NCI-H748 treated with DMSO at 0.1 percent for 48 hours (cell line): ENCODE results near the gene TMEM121B.

Source experiments
- DNase-seq: peaks from one replicate; lab custom pipeline; 2025; lab: John Stamatoyannopoulos, UW

Gene TMEM121B

DNA sequence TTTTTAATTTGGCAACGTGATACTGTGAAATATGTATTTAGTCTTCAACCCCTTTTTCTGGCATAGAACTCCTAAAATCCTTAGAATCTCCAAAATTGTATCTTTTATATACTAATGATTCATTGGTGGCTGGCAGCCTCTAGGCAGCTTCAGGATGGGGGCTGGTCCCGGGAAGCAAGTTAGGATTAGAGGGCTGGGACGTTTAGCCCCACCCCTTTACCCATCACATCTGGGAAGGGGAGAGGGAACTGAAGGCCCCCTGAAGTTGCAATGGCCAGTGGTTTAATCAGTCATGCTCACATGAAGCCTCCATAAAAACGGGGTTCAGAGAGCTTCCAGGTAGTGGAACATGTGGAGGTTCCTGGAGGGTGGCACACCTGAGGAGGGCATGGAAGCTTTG, 29.3 kb downstream of the TMEM121B start:
- DNase-seq = no peak

DNA sequence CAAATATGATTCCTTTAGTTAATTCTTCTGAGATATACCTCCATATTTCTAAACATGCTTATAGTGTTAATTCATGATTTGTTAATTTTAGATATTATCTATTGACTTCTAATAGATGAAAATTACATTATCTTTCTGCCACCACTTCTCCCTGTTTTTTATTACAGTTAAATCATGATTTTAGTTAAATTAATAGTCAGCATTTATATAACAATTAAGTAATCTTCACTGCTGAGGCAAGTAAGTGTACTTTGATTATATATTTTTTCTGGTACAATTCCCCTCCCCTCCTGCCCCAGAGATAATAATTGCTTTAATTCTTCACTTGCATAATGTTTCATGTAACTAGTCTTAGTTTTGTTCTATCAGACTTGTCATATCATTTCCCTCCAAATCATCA, 30.6 kb downstream of the TMEM121B start:
- DNase-seq = no peak

DNA sequence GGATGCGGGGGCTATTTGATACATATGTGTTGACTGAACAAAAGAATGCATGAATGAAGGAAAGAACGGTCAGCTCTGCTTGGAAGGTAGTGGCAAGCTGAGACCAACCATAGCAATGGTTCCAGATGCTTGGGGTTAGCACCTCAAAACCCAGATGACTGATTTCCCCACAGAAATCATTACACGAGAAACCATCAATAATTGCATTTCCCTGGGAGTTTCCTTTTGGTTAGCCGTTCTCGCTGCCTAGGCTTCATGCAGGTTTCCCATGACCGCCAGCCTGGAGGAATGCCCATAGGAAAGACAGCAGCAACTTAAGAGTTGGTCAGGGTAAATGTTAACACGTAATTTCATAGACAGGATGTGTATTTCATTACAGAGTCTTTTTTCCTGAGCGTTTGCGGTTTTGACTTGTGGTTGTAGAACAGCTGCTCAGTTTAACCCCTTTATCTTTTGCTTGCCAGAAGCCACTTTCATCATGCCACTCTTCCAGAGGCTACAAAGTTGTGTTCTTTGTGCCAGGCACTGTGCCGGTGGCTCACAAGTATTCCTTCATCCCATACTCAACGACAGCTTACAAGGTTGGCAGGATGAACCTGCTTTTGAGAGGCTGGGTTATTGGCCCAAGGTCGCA, 33.5 kb downstream of the TMEM121B start:
- no peak for DNase-seq

DNA sequence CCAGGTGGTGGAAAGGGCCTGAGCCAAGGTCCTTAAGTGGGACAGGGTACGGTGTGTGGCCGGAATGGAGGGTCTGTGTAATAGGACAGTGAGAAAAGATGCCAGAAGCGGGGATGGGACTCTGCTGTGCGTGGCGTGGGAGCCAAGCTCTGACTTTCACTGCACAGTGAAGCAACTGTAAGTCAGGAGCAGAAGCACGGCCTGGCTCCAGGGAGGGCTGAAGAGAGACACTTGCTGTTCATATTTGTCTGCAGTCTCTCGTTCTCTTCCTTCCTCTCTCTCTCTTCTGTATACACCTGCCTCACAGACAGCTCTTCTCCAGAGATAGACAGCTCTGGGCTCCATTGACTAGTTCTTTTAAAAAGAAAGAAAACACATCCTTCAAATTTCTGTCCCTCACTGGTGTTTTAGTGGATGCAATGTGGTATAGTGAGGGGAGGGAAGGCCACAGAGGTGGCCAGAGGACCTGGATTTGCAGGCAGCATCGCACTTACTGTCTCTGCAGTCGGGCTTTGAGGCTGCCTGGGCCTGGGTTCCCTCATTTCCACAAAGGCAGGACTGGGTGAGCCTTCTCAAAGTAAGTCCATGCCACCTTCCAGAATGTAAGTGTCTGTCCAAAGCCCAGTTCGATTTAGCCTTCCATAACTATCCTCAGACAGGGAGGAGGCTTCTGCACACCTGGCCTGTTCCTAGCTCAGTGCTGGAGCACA, 34.2 kb downstream of the TMEM121B start:
- no peak for DNase-seq

DNA sequence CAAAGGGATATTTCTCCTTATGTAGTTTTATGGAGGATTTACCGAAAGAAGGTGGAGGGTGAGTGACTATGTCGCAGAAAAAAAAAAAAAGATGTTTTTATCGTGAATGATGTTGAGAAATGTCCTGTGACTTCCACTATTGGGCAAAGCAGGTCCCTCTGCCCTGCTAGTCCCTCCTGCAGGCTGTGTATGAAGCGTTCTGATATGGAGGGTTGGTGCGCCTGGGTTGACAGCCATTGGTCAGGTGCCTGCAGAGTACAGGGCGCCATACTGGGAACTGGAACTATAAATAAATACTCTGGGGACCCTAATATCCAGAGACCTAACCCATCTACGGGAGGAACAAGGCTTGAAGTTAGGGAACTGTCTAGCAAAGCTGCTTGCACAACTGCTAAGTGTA, 34.9 kb downstream of the TMEM121B start:
- DNase-seq = no peak

DNA sequence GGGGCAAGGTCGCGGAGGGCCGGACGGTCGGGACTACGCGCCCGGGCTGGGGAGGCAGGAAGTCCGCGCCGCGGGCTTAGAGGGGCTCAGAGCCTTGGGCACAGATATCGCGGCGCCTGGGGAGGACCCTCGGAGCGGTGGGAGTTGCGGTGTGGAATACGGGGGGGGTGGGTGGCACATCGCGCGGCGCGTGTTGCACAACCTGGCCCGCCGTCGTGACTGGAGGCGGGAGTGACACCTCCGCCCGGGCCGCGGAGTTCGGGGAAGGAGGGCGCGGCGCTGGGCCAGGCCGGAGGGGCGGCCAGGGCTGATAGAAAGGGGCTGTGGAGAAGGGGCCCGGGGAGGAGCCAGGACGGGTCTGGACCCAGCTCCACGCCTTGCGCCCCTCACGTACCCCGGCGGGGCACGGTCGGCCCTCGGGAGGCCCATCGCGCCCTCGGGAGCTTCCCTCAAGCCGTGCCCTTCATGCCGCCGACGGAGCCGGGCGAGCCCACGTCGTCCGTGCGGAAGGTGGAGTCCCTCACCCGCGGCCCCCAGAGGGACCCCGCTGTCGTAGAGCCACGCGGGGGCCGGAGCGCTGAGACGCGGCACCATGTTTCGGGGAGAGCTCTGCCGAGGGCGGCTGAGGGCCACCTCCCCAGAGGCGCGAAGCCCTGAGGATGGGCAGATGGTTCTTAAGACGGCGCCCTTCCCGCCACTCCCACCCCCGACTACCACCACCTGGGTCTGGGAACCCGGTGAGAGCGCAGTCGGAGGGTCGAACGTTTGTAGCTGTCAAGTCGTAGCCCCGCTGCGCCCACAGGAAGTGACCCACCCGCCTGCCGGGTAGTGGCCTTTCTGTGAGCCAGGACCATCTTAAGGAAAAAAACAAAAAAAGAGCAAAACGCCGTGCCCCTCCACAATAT, 35.6 kb downstream of the TMEM121B start:
- no peak for DNase-seq

DNA sequence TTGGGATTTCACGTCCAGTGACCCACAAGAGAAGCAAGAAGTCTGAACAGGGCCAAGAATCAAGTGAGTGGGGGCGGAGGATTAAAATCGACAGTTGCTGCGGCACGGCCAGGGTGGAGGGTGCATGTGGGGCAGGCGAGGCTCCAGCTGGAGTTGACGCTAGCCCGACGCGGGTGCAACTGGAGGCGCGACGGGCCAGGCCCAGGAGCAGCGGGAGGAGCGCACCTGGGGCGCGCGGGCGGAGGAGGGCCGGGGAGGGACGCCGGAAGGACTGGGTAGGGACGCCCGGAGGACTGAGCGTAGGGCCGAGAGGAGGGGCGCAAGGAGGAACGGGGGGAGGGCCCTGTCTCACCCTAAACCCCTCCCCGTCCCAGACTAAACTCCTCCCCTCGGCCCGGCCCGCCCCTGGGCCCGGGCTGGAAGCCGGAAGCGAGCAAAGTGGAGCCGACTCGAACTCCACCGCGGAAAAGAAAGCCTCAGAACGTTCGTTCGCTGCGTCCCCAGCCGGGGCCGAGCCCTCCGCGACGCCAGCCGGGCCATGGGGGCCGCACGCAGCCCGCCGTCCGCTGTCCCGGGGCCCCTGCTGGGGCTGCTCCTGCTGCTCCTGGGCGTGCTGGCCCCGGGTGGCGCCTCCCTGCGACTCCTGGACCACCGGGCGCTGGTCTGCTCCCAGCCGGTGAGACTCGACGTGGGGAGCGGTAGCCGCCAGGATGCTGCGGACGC, 36.4 kb downstream of the TMEM121B start, which contains the start of gene IL17RA:
TSS of gene IL17RA (plus strand) at position 447 of the 723 bp plus-strand sequence. CDS start at position 539, 92 bp downstream.
- DNase-seq = peak; percentile 47

DNA sequence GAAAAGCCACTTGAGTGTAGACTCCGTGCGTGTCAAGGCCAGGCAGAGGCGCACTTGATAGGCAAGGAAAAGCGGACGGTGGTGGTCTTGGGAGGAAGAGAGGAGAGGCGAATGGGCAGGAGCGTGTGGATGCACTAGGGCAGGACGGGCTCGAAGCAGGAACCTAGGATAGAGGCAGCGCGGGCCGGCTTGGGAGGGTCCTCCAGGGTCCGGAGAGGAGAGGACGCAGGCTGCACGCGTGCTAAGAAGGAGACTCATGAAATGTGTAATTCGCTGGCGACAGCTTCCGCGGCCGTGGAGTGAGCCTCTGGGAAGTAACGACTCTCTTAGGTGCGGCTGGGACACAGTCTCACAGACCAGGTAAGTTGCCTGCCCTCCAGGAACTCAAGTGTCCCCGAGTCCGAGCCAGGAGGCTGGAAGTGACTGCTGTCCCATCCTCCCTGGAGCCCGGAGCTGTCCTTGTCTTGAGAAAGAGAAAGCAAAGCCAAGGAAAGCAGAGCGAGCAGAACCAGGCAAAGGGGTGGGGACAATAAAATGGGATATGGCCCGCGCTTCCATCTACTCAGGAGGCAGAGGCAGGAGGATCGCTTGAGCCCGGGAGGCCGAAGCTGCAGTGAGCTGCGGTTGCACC, 37.2 kb downstream of the TMEM121B start:
- DNase-seq = no peak

DNA sequence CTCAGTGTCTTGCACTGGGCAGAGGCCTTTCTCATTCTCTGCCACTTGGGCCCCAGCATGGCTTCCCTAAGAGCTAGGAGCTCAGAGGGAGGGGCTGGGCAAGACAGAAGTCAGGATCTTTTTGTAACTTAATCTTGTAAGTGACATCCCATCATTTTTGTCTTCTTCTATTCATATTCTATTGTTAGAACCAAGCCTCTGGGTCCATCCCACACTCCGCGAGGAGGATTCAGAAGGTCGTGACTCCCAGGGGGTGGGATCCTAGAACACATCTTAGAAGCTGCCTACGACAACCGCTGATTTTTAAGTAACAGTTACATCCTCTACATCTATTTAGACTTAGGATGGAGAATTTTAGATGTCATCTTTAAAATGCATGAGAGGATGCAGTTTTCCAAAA, 37.9 kb downstream of the TMEM121B start:
- DNase-seq = no peak

DNA sequence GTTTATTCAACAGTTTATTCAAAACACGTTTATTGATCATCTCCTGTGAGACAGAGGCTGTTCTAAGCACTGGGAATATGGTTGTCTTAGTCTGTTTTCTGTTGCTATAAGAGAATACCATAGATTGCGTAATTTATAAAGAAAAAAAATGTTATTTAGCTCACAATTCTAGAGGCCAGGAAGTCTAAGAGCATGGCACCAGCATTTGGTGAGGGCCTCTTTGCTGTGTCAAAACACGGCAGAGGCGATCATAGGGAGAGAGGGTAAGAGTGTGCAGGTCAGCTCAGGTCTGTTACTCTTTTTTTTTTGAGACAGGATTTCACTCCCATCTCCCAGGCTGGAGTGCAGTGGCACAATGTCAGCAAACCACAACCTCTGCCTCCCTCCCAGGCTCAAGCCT, 41.6 kb downstream of the TMEM121B start:
- DNase-seq = no peak

DNA sequence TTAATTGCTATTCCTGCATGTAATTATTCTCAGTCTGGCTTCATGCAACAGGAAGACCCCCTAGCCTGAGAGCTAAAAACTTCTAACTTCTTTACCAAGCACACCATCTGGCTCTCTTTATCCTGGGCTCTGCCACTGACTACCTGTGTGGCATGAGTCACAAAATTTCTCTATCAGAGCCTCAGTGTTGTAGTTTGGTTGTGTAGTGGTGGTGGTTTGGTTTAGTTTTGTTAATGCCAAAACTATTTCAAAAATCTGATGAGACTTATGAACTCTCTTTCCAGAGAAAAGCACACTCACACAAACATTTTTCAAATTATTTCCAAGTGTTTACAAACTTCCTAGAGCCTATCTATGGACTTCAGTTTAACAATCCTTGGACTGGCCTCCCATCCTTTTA, 43.9 kb downstream of the TMEM121B start:
- no peak for DNase-seq

DNA sequence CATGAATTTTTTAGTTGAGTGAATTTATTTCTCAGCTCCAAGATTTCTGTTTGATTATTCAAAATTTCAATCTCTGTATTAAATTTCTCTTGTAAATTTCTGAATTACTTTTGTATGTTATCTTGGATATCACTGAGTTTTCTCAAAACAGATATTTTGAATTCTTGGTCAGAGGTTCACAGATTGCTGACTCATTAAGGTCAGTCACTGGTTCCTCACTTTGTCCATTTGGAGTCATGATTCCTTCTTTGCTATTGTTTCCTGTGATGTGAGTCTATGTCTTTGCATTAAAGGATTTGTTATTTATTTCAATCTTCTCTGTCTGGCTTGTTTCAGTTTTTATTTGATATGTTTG, 46.5 kb downstream of the TMEM121B start:
- DNase-seq = no peak

DNA sequence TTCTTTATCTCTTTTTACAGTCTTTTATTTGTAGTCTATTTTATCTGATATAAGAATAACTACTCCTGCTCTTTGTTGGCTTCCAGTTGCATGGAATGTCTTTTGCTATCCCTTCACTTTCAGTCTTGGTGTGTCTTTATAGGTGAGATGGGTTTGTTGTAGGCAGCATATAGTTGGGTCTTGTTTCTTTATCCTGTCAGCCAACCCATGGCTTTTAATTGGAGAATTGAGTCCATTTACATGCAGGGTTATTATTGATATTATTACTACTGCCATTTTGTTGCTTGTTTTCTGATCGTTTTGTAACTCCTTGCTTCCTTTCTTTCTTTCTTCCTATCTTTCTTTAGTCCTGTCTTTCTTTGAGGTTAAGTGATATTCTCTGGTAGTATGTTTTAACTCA, 48.3 kb downstream of the TMEM121B start:
- no peak for DNase-seq
